Neural progenitor cell (in vitro differentiated cells): ENCODE measurements around the gene CDK5. TPM values are rescaled to one million over a fixed set of nuclear protein-coding genes. Genes with fewer than 3 reads are reported as not detected.

Experiments
- DNase-seq: peaks from one replicate; pipeline ENCODE4 v3.0.0-alpha.2; 2016; ENCODE audit warnings: low spot score
- H2AFZ ChIP-seq: fragments of 200-600 bp; sonication (generic); replicated peaks from 2 replicates; pipeline ENCODE4 v1.6.1; 2016; ENCODE audit warnings: antibody characterized with exemption
- H3F3A ChIP-seq: fragments of 200-600 bp; sonication (generic); 2 replicates; pipeline ENCODE4 v1.6.1; 2016; ENCODE audit warnings: antibody characterized with exemption, low read depth
- H3K27ac ChIP-seq: fragments of 200-600 bp; sonication (generic); 2 replicates; pipeline ENCODE4 v1.5.1; 2016; ENCODE audit warnings: mild to moderate bottlenecking
- H3K27me3 ChIP-seq: fragments of 200-600 bp; sonication (generic); 2 replicates; pipeline ENCODE4 v1.6.1; 2016; ENCODE audit warnings: mild to moderate bottlenecking, moderate library complexity
- H3K36me3 ChIP-seq: fragments of 200-600 bp; sonication (generic); 2 replicates; pipeline ENCODE4 v1.5.1; 2016
- H3K4me1 ChIP-seq: fragments of 200-600 bp; sonication (generic); 2 replicates; pipeline ENCODE4 v1.6.1; 2016; ENCODE audit warnings: mixed run types
- H3K4me2 ChIP-seq: fragments of 200-600 bp; sonication (generic); 2 replicates; pipeline ENCODE4 v1.6.1; 2016
- H3K4me3 ChIP-seq: fragments of 200-600 bp; sonication (generic); 2 replicates; pipeline ENCODE4 v1.5.1; 2016
- H3K79me2 ChIP-seq: fragments of 200-600 bp; sonication (generic); 2 replicates; pipeline ENCODE4 v1.6.1; 2016; ENCODE audit warnings: low read depth
- H3K9ac ChIP-seq: fragments of 200-600 bp; sonication (generic); 2 replicates; pipeline ENCODE4 v1.6.1; 2016
- H3K9me3 ChIP-seq: fragments of 200-600 bp; sonication (generic); 2 replicates; pipeline ENCODE4 v1.5.1; 2016; ENCODE audit warnings: low read depth
- H4K20me1 ChIP-seq: fragments of 200-600 bp; sonication (generic); 2 replicates; pipeline ENCODE4 v1.6.1; 2016; ENCODE audit warnings: low read depth
- H3K27ac Mint-ChIP-seq: 3 replicates; pipeline ENCODE4 v1.8.0; 2021; ENCODE audit warnings: mixed read lengths
- H3K27me3 Mint-ChIP-seq: 2 replicates; pipeline ENCODE4 v1.8.0; 2022; ENCODE audit warnings: low read depth, mild to moderate bottlenecking, inconsistent platforms, moderate library complexity, mixed read lengths; ENCODE audit not compliant: insufficient read depth
- H3K36me3 Mint-ChIP-seq: 3 replicates; pipeline ENCODE4 v1.8.0; 2021; ENCODE audit warnings: mixed read lengths
- H3K4me1 Mint-ChIP-seq: 3 replicates; pipeline ENCODE4 v1.8.0; 2021; ENCODE audit warnings: mixed read lengths
- H3K4me3 Mint-ChIP-seq: 3 replicates; pipeline ENCODE4 v1.8.0; 2021; ENCODE audit warnings: mild to moderate bottlenecking, moderate library complexity, mixed read lengths
- H3K9me3 Mint-ChIP-seq: 3 replicates; pipeline ENCODE4 v1.8.0; 2020; ENCODE audit warnings: mixed read lengths
- EZH2 ChIP-seq: fragments of 200-600 bp; sonication (generic); IDR thresholded peaks from 2 replicates; pipeline ENCODE4 v1.6.1; 2017; ENCODE audit warnings: antibody characterized with exemption, mild to moderate bottlenecking, moderate library complexity
- EZH2phosphoT487 ChIP-seq: fragments of 200-600 bp; sonication (generic); IDR thresholded peaks from 2 replicates; pipeline ENCODE4 v1.6.1; 2017; ENCODE audit warnings: antibody characterized with exemption
- total RNA-seq: library from RNA; depleted of rRNA; stranded (reverse); fragments of >200 nt; gene quantifications from 2 replicates; pipeline ENCODE4 v1.2.3, GENCODE V29; 2015; ENCODE audit warnings: low replicate concordance
- TF ChIP-seq, protein P1 (sequence below): fragments of 200-600 bp; sonication (generic); IDR thresholded peaks from 2 replicates; pipeline ENCODE4 v1.5.1; 2017; ENCODE audit warnings: antibody characterized with exemption, mild to moderate bottlenecking

The CDK5 gene
- total RNA-seq, 1 donor from 2014 or later: 8.1 TPM

- peaks cover 30% of the 10 kb centered on the region for H3K4me1 Mint-ChIP-seq
- H3K4me2 ChIP-seq: peak overlapping the region; percentile 99
- peak overlapping the region; percentile 74 for H3K4me3 Mint-ChIP-seq
- H3K9me3 ChIP-seq: no peaks in the 10 kb centered on the region
- no peak overlapping the region for H3K27ac ChIP-seq
- H3K4me1 ChIP-seq: peaks cover 35% of the 10 kb centered on the region
- no peaks in the 10 kb centered on the region for H3K36me3 ChIP-seq
- peaks cover 51% of the 10 kb centered on the region for H4K20me1 ChIP-seq
- H3K27me3 ChIP-seq: peaks cover 19% of the 10 kb centered on the region
- H3K79me2 ChIP-seq: peaks cover 7% of the 10 kb centered on the region
- H2AFZ ChIP-seq: no peak overlapping the region
- H3K36me3 Mint-ChIP-seq: peaks cover 5% of the 10 kb centered on the region
- no peak for TF ChIP-seq EZH2
- no peak for TF ChIP-seq EZH2phosphoT487
- TF ChIP-seq, protein P1, sequence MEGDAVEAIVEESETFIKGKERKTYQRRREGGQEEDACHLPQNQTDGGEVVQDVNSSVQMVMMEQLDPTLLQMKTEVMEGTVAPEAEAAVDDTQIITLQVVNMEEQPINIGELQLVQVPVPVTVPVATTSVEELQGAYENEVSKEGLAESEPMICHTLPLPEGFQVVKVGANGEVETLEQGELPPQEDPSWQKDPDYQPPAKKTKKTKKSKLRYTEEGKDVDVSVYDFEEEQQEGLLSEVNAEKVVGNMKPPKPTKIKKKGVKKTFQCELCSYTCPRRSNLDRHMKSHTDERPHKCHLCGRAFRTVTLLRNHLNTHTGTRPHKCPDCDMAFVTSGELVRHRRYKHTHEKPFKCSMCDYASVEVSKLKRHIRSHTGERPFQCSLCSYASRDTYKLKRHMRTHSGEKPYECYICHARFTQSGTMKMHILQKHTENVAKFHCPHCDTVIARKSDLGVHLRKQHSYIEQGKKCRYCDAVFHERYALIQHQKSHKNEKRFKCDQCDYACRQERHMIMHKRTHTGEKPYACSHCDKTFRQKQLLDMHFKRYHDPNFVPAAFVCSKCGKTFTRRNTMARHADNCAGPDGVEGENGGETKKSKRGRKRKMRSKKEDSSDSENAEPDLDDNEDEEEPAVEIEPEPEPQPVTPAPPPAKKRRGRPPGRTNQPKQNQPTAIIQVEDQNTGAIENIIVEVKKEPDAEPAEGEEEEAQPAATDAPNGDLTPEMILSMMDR: no peak
- H3K27me3 Mint-ChIP-seq: peaks cover 9% of the 10 kb centered on the region
- DNase-seq: no peak
- H3K9me3 Mint-ChIP-seq: no peaks in the 10 kb centered on the region
- peaks cover 42% of the 10 kb centered on the region for H3F3A ChIP-seq
- H3K9ac ChIP-seq: no peak overlapping the region
- H3K4me3 ChIP-seq: peak overlapping the region; percentile 41
- H3K27ac Mint-ChIP-seq: no peak overlapping the region
Observed at GRCh38 chr7:151063212-151063561, 5.5 kb upstream of the CDK5 start.

DNA sequence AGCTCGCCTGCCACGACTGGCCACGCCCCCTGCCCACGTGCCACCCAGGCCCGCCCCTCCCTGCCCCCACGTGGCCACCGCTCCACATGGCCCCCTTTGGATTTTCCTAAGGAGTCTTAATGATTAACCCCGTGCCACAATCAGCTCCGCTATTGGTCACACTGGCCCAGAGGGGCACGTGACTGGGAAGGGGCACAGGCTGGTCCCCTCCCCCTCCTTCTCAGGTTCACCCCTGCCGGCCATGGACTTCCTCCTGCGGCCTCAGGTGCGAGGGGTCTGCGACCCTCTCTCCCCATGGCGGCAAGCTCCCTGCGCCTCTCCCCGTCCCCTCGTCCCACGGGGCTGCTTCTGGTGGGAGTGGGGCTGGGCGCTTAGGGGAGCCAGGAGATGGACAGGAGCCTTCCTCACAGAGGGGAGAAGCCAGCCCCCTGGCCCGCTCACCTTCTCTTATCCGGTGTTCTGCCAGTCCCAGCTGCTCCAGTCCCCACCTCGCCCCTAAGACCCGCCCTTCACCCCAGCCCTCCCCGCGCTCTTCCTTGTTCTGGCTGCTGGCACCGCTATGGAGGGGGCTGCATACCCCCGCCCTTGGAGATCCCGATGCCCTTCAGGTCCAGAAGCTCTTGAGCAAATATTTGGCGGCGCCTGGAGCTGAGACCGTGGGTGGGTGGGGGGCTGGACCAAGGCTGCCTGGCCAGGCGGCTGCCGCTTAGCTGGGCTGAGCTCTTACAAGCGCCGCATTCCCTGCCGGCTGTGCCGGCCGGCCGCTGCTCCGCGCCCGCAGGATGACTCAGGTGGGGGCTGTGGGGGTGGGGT, 4.9 kb upstream of the CDK5 start:
- H3K4me2 ChIP-seq: peak overlapping the region; percentile 99
- H3K4me3 ChIP-seq: peak overlapping the region; percentile 41
- no peak overlapping the region for H2AFZ ChIP-seq

GRCh38 chr7:151062111-151062398, 4.4 kb upstream of the CDK5 start:
- no peaks in the 10 kb centered on the region for H3K9me3 ChIP-seq
- peaks cover 42% of the 10 kb centered on the region for H3F3A ChIP-seq
- DNase-seq: no peak
- H4K20me1 ChIP-seq: peaks cover 51% of the 10 kb centered on the region
- peak overlapping the region; percentile 41 for H3K4me3 ChIP-seq
- Mint-ChIP-seq H3K27me3 (peaks cover 14% of the 10 kb centered on the region), H3K4me1 (peaks cover 34% of the 10 kb centered on the region), H3K9me3 (no peaks in the 10 kb centered on the region), H3K36me3 (no peaks in the 10 kb centered on the region), H3K27ac (no peak overlapping the region), H3K4me3 (peak overlapping the region; percentile 90)
- H3K36me3 ChIP-seq: no peaks in the 10 kb centered on the region
- H3K9ac ChIP-seq: no peak overlapping the region
- peaks cover 7% of the 10 kb centered on the region for H3K79me2 ChIP-seq
- H2AFZ ChIP-seq: no peak overlapping the region
- TF ChIP-seq, protein P1: no peak
- TF ChIP-seq EZH2: no peak
- no peak for TF ChIP-seq EZH2phosphoT487
- H3K4me1 ChIP-seq: peaks cover 37% of the 10 kb centered on the region
- H3K27ac ChIP-seq: no peak overlapping the region
- H3K4me2 ChIP-seq: peak overlapping the region; percentile 99
- peaks cover 23% of the 10 kb centered on the region for H3K27me3 ChIP-seq

More for the DNA sequence above, 4.9 kb upstream of the CDK5 start:
- no peak overlapping the region for H3K27ac ChIP-seq
- H3K79me2 ChIP-seq: peaks cover 7% of the 10 kb centered on the region
- peaks cover 19% of the 10 kb centered on the region for H3K27me3 ChIP-seq
- peaks cover 42% of the 10 kb centered on the region for H3F3A ChIP-seq
- H3K27me3 Mint-ChIP-seq: peaks cover 11% of the 10 kb centered on the region
- H3K9ac ChIP-seq: no peak overlapping the region
- peaks cover 3% of the 10 kb centered on the region for H3K36me3 Mint-ChIP-seq
- TF ChIP-seq, protein P1: no peak
- no peak for TF ChIP-seq EZH2phosphoT487
- TF ChIP-seq EZH2: no peak
- H3K4me1 Mint-ChIP-seq: peaks cover 30% of the 10 kb centered on the region
- H3K9me3 Mint-ChIP-seq: no peaks in the 10 kb centered on the region
- peaks cover 51% of the 10 kb centered on the region for H4K20me1 ChIP-seq
- DNase-seq: peak; percentile 88
- H3K36me3 ChIP-seq: no peaks in the 10 kb centered on the region
- H3K4me3 Mint-ChIP-seq: peak overlapping the region; percentile 46
- H3K9me3 ChIP-seq: no peaks in the 10 kb centered on the region
- H3K27ac Mint-ChIP-seq: no peak overlapping the region
- peaks cover 35% of the 10 kb centered on the region for H3K4me1 ChIP-seq
